ENCODE measurements around the gene OBSCN. TPM values are rescaled to one million over a fixed set of nuclear protein-coding genes. Genes with fewer than 3 reads are reported as not detected.

Gene OBSCN
- total RNA-seq, 1 experiment from 2014 or later: 0.87 TPM

DNA sequence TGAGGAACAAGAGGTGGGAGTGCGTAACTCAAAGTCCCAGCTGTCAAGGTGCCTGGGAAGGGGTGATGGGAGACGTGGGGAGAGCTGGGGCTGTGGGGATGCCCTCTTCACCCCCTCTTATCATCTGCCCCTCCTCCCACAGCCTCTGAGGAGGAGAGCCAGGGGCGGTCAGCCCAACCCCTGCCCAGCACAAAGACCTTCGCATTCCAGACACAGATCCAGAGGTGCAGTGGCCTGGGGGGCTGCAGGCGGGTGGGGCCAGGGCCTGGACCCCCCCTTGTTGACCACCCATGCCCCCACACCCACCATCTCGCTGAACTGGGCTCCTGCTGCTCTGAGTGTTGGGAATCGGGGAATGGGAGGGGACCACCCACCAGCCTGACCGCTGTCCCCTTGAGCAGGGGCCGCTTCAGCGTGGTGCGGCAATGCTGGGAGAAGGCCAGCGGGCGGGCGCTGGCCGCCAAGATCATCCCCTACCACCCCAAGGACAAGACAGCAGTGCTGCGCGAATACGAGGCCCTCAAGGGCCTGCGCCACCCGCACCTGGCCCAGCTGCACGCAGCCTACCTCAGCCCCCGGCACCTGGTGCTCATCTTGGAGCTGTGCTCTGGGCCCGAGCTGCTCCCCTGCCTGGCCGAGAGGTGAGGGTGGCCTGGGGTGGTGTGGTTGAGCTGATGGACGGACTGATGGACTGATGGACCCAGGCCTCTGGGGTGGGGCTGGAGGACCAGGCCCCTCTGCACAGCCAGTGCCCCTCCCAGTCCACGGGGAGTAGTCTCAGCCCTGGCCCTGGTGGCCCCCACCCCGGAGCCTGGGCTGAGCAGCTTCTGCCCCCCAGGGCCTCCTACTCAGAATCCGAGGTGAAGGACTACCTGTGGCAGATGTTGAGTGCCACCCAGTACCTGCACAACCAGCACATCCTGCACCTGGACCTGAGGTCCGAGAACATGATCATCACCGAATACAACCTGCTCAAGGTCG, 169.1 kb downstream of the OBSCN start:
- H3K4me1 ChIP-seq (replicated peaks): no peaks in the 10 kb centered on the region
- H3K9me3 ChIP-seq (replicated peaks): no peaks in the 10 kb centered on the region
- no peak for DNase-seq (ENCODE audit: low read depth in 1 of 2, low spot score in 2 of 2)
- peaks cover 6% of the 10 kb centered on the region; the same call in 1 of the 2 replicates for H3K27me3 ChIP-seq (replicated peaks)
- no peak overlapping the region for H3K27ac ChIP-seq
- no peaks in the 10 kb centered on the region for H3K36me3 ChIP-seq
- H3K4me3 ChIP-seq: no peak overlapping the region

DNA sequence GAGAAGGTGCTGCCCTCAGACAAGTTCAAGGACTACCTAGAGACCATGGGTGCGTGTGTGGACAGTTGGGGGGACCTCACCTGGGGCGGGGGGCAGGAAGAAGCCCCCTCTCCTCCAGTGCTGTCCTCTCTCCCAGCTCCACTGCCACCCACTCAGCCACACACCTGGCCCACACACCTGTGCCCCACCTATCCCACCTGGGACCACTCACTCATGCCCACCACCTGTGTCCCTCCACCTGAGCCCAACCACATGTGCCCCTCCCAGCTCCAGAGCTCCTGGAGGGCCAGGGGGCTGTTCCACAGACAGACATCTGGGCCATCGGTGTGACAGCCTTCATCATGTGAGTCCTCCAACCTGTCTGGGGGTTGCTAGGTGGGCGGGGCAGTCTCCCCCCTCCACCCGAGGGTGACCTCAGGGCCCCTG, 169.8 kb downstream of the OBSCN start:
- Histone ChIP-seq H3K4me3 (no peak overlapping the region), H3K27ac (no peak overlapping the region)
- DNase-seq (ENCODE audit: low read depth in 1 of 2, low spot score in 2 of 2): no peak

DNA sequence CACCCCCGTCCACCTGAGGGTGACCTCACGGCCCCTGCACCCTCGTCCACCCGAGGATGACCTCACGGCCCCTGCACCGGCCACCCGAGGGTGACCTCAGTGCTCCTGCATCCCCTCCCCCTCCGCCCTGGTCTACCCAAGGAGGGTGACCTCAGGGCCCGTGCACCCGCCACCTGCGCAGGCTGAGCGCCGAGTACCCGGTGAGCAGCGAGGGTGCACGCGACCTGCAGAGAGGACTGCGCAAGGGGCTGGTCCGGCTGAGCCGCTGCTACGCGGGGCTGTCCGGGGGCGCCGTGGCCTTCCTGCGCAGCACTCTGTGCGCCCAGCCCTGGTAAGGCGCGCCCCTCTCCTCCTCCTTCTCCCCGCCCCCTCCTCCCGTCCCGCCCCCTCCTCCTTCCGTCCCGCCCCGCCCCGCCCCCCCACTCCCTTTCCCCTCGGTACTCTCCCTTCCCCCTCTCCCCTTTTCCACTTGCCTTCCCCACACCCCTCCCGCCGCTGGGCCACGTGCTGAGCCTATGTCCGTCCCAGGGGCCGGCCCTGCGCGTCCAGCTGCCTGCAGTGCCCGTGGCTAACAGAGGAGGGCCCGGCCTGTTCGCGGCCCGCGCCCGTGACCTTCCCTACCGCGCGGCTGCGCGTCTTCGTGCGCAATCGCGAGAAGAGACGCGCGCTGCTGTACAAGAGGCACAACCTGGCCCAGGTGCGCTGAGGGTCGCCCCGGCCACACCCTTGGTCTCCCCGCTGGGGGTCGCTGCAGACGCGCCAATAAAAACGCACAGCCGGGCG, 170.4 kb downstream of the OBSCN start:
- no peak overlapping the region for H3K27ac ChIP-seq
- no peaks in the 10 kb centered on the region for H3K27me3 ChIP-seq (replicated peaks)
- no peaks in the 10 kb centered on the region for H3K4me1 ChIP-seq (replicated peaks)
- H3K4me3 ChIP-seq: no peak overlapping the region
- no peaks in the 10 kb centered on the region for H3K36me3 ChIP-seq
- no peaks in the 10 kb centered on the region for H3K9me3 ChIP-seq (replicated peaks)
- no peak for DNase-seq (ENCODE audit: low read depth in 1 of 2, low spot score in 2 of 2)

More for the DNA sequence above, 169.8 kb downstream of the OBSCN start:
- no peaks in the 10 kb centered on the region for H3K9me3 ChIP-seq (replicated peaks)
- no peaks in the 10 kb centered on the region for H3K4me1 ChIP-seq (replicated peaks)
- H3K36me3 ChIP-seq: no peaks in the 10 kb centered on the region
- H3K27me3 ChIP-seq (replicated peaks): no peaks in the 10 kb centered on the region

DNA sequence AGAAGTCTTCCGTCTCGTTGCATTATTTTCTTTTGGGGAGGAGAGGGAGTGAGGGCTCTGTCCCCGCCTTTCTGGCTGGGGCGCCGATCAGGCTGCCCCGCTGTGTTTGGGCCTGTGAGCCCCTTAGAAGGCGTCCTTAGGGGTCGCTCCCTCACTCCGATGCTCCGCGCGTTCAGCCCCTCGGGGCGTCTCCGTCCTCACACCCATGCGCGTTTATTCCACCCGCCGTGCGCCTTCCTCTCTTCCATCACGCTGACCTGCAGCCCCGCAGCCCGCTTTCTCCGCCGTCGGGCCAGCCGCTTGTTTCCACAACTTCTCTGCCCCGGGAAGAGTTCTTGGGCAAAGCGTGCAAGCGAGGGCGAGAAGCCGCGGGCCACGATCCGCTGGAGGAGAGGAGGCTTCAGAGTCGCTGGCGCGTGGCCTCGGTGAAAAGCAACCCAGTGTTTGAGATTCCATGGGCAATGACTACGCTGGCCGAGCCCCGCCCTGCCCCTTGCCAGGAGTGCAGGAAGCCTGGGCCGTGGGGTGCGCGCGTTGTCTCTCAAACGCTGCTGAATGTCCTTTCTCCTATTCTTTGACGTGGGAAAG, 171.1 kb downstream of the OBSCN start:
- H3K4me3 ChIP-seq: no peak overlapping the region
- no peaks in the 10 kb centered on the region for H3K4me1 ChIP-seq (replicated peaks)
- no peaks in the 10 kb centered on the region for H3K9me3 ChIP-seq (replicated peaks)
- no peaks in the 10 kb centered on the region for H3K36me3 ChIP-seq
- H3K27ac ChIP-seq: no peak overlapping the region
- H3K27me3 ChIP-seq (replicated peaks): no peaks in the 10 kb centered on the region
- DNase-seq (ENCODE audit: low read depth in 1 of 2, low spot score in 2 of 2): no peak

DNA sequence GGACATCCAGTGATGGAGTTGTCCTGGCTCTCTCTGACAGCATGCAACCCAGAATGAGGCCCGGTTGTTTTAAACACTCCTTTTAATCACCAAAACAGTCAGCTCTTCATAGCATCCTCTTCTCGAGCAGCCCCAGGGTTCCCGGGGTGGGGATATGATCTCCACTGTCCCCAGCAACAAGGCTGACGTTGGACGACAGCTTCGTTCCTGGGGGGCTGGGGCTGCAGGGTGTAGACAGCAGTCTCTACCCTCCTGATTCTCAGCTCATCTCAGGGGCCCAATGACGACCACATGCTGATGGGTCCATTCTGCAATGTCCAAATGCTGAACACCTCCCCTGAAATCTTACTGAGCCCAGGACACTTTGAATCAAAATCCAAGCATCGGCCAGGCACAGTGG, 171.8 kb downstream of the OBSCN start:
- Histone ChIP-seq H3K4me1 (replicated peaks) (no peaks in the 10 kb centered on the region), H3K27me3 (replicated peaks) (no peaks in the 10 kb centered on the region), H3K9me3 (replicated peaks) (no peaks in the 10 kb centered on the region), H3K27ac (no peak overlapping the region), H3K36me3 (no peaks in the 10 kb centered on the region), H3K4me3 (no peak overlapping the region)
- no peak for DNase-seq (ENCODE audit: low read depth in 1 of 2, low spot score in 2 of 2)

DNA sequence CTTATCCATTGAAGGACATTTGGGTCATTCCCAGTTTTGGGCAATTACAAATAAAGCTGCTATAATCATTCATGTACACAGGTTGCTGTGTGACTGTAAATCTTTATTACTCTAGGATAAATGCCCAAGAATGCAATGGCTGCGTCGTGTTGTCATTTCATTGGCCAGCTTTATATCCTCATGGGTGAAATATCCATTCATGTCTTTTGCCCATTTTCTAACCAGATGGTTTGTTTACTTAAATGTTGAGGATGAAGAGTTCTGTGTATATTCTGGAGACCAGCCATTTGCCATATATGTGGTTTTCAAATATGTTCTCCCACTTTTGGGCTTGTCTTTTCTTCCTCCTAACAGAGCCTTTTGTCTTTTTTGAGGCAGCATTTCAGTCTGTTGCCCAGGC, 173.5 kb downstream of the OBSCN start:
- H3K27me3 ChIP-seq (replicated peaks): no peaks in the 10 kb centered on the region
- no peaks in the 10 kb centered on the region for H3K4me1 ChIP-seq (replicated peaks)

DNA sequence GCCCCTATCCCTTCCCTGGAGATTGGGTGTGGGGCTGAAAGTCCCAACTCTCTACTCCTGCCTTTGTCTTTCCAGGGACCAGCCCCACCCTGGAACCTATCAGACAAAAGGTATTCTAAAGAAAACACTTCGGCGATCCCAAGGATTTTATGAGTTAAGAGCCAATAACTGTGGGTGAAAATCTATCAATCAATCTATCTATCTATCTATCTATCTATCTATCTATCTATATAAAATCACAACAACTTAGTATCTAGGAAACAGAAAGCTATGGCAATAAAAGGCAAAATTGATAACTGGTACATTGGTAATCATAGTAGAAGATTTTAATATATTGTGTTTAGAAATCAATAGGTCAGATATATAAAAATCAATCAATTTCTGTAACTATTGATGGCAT, 175.9 kb downstream of the OBSCN start:
- Histone ChIP-seq H3K36me3 (no peaks in the 10 kb centered on the region), H3K27ac (no peak overlapping the region), H3K9me3 (replicated peaks) (no peaks in the 10 kb centered on the region), H3K27me3 (replicated peaks) (no peaks in the 10 kb centered on the region), H3K4me1 (replicated peaks) (no peaks in the 10 kb centered on the region), H3K4me3 (no peak overlapping the region)
- no peak for DNase-seq (ENCODE audit: low read depth in 1 of 2, low spot score in 2 of 2)

More for the DNA sequence above, 173.5 kb downstream of the OBSCN start:
- H3K4me3 ChIP-seq: no peak overlapping the region
- no peaks in the 10 kb centered on the region for H3K36me3 ChIP-seq
- H3K9me3 ChIP-seq (replicated peaks): no peaks in the 10 kb centered on the region
- no peak for DNase-seq (ENCODE audit: low read depth in 1 of 2, low spot score in 2 of 2)
- no peak overlapping the region for H3K27ac ChIP-seq

DNA sequence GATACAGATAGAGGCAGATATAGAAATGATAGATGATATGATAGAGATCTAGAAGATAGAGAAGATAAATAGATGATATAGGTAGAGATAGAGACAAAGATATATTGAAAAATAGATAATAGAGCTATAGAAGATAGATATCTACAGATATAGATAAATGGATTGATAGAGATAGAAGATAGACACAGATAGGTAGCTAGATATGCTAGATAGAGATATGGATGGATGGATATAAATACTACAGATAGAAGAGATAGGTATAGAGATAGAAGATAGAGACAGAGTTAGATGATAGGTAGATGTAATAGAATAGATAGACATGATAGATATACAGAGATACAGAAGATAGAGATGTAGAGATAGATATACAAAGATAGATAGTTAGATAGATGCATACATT, 177.4 kb downstream of the OBSCN start:
- Histone ChIP-seq H3K9me3 (replicated peaks) (no peaks in the 10 kb centered on the region), H3K27me3 (replicated peaks) (no peaks in the 10 kb centered on the region), H3K27ac (no peak overlapping the region), H3K4me3 (no peak overlapping the region), H3K4me1 (replicated peaks) (no peaks in the 10 kb centered on the region), H3K36me3 (no peaks in the 10 kb centered on the region)
- no peak for DNase-seq (ENCODE audit: low read depth in 1 of 2, low spot score in 2 of 2)

DNA sequence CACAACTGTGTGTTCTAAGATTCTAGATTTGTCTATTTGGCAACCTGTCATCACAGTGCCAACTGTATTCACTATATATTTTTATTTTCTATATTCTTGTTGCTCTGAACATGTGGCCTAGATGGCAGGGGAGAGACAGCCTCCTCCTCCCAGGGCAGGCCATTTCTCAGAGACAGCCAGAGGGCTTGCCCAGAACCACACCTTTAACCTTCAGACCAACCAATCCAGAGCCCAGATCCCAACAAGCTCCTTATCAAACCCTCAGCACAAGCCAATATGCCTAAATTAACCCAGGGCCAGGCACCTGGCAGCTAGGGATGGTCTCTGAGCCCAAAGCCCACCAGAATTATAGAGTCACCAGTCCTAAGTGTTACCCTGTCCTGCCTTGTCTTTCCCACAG, 179.5 kb downstream of the OBSCN start:
- no peak for DNase-seq (ENCODE audit: low read depth in 1 of 2, low spot score in 2 of 2)
- H3K4me1 ChIP-seq (replicated peaks): peaks cover 4% of the 10 kb centered on the region; the same call in 1 of the 2 replicates
- no peak overlapping the region for H3K4me3 ChIP-seq
- H3K9me3 ChIP-seq (replicated peaks): no peaks in the 10 kb centered on the region
- H3K27ac ChIP-seq: no peak overlapping the region
- peaks cover 2% of the 10 kb centered on the region; the same call in 1 of the 2 replicates for H3K36me3 ChIP-seq
- no peaks in the 10 kb centered on the region for H3K27me3 ChIP-seq (replicated peaks)

DNA sequence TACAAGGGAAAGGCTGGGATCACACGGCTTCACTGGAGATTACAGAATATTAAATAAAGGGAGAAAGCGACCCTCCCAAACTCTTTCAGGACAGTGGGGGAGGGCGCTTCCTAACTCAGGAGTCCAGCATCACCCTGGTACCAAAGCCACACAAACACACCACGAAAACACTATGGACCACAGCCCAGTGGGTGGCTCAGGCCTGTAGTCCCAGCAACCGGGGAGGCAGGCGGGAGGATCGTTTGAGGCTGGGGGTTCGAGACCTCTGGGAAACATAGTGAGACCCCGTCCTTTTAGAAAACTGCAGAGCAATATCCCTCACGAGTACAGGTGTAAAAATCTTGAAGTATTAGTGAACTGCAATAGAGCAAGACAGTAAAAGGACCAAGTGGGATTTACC, 182.8 kb downstream of the OBSCN start:
- H3K27ac ChIP-seq: no peak overlapping the region
- no peaks in the 10 kb centered on the region for H3K9me3 ChIP-seq (replicated peaks)
- H3K4me1 ChIP-seq (replicated peaks): peaks cover 17% of the 10 kb centered on the region
- DNase-seq (ENCODE audit: low read depth in 1 of 2, low spot score in 2 of 2): no peak
- H3K27me3 ChIP-seq (replicated peaks): no peaks in the 10 kb centered on the region
- H3K36me3 ChIP-seq: peaks cover 22% of the 10 kb centered on the region
- H3K4me3 ChIP-seq: no peak overlapping the region

DNA sequence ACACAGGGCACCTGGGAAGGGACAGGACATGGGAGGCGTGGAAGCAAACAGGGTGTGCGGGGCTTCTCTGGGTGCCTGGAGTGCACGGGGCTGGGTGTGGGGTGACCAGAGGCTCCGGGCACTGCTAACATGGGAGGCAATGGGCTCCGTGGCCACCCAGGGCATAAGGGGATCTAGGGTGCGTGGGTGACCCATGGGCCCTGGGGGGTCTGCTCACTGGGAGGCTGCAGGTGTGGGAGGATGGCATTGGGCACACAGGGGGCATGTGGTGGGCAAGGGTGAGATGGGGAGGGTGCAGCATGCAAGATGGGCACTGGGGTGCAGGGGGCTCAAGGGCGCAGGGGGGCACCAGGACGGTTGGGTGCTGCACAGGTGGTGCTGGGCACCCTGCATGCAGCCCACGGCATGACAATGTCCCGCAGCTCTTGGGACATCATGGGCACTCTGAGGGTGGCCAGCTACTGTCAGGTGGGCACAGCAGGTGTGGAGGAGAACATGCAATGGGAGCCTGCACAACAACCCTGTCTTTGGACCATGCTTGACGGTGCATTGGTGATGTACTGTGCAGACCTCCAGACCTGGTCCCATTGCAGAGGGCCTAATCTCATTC, 183.7 kb downstream of the OBSCN start:
- no peak overlapping the region for H3K27ac ChIP-seq
- H3K9me3 ChIP-seq (replicated peaks): no peaks in the 10 kb centered on the region
- peaks cover 31% of the 10 kb centered on the region for H3K36me3 ChIP-seq
- H3K4me3 ChIP-seq: no peak overlapping the region
- DNase-seq (ENCODE audit: low read depth in 1 of 2, low spot score in 2 of 2): no peak
- peaks cover 17% of the 10 kb centered on the region for H3K4me1 ChIP-seq (replicated peaks)
- H3K27me3 ChIP-seq (replicated peaks): no peaks in the 10 kb centered on the region

DNA sequence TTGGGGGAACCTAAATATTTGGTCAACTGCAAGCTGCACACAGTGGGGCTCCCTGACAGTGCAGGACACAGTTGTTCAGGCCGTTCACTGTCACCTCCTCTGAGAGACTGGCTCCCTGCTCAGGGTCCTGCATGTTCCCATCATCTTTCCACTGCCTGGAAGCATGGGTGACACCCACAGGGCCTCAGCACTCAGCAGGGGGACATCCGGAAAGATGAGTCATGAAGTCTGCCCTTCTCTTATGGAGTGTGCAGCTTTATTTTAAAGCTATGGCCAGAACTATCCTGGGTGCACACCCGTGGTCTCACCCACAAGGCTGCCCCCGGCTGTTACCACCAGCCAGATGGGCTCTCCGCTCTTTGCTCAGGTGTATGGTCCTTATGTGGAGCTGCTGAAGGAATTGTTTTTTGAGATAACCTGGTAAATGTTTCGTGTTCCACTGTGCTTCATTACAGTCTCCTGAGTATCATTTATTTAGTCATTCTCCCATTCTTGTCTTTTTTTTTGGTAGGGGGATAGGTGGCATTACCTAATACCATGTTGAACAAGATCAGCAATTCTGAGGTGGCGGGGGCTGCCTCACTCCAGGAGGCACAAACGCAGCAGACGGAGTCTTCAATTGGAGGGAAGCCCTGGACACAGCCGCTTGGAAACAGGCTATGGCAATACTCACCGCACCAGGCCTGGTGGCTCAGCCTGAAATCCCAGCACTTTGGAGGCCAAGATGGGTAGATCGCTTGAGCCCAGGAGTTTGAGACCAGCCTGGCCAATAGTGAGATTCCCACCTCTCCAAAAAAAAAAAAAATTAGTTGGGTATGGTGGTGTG, 184.5 kb downstream of the OBSCN start:
- Histone ChIP-seq H3K27me3 (replicated peaks) (no peaks in the 10 kb centered on the region), H3K9me3 (replicated peaks) (no peaks in the 10 kb centered on the region), H3K27ac (no peak overlapping the region), H3K4me3 (no peak overlapping the region), H3K4me1 (replicated peaks) (peaks cover 17% of the 10 kb centered on the region), H3K36me3 (peaks cover 36% of the 10 kb centered on the region)
- no peak for DNase-seq (ENCODE audit: low read depth in 1 of 2, low spot score in 2 of 2)

DNA sequence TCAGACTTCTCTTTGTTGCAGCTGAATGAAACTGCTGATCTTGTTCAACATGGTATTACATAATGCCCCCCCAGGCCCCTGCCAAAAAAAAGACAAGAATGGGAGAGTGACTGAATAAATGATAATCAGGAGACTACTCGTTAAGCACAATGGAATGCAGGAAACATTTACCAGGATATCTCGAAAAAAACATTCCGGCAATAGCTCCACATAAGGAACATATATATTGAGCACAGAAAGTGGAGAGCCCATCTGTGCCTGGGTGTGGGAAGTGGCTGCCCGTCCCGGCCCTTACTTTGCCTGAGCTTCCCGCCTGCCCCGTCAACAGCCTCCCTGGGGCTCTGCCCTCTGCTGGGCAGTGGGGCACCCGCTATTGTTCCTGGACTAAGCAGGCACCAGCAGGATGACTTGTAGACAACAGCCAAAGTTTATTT, 185.4 kb downstream of the OBSCN start:
- Histone ChIP-seq H3K4me1 (replicated peaks) (peaks cover 17% of the 10 kb centered on the region), H3K36me3 (peaks cover 46% of the 10 kb centered on the region), H3K27ac (no peak overlapping the region), H3K27me3 (replicated peaks) (no peaks in the 10 kb centered on the region), H3K4me3 (no peak overlapping the region), H3K9me3 (replicated peaks) (no peaks in the 10 kb centered on the region)
- peak in 1 of 2 experiments; percentile 66 for DNase-seq (ENCODE audit: low read depth in 1 of 2, low spot score in 2 of 2)

Data from SJSA1 (cell line).